Ammon's horn (tissue), 1 donor: ENCODE results near the gene XPO4.
"Not testable (repeated sequence)": the region's sequence is repeated elsewhere in the genome, so short reads cannot be mapped to it uniquely, and the experiment has no call there.

Experiments
- DNase-seq: peaks from one replicate; pipeline ENCODE4 v3.0.0-alpha.2; 2016; ENCODE audit warnings: low spot score

Gene XPO4

DNA sequence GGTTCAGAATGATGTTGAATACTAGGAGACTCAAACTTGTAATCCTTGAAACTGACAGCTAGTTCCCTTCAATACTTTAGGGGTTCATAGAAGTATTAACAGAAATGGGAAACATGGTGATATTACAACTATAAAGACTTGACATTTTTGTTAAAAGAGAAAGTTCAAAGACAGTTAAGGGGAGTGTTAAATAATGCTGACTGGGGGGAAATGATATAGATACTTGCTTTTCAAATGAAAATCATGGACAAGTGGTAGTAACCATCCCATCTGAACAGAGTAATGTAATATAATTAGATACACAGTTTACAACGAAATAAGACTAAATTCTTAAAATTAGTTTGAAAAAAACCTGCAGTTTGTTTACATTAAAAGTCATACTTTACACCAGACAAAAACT is 122.2 kb downstream of the XPO4 start:
- no peak for DNase-seq

DNA sequence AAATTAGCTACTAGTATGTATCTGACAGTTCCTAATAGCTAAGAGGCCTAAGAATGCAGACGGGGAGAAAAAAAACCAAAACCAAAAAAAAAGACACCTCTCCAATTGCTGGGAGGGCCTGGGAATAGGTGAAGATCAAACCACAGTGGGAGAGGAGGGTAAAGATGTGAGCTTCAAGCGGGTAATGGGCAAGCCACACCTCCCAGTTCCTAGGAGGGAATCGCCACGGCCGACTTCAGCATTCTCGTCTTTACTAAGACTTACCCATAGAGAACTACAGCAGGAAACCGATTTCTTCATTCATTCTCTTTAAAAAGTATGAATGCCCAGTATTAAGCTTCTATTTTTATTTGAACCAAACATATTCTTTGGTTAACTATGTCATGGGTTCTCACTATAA is 123.1 kb downstream of the XPO4 start:
- DNase-seq = no peak

DNA sequence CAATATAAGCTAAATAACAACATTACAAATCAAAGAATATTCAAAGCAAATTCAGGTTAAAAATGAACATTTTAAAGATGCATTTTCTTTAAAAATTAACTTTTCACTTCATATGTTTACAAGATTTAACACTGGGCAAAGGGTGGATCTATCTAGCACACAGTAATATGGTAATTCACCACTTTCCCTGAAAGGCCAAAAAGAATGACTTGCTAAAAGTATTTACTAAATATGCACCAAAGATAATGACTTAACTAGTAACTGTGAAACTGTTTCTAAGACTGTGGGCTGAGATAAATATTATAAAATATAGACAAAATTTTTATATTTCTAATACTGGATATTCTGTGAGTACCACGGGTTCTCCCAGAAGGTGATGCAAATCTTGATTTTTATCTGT is 124.2 kb downstream of the XPO4 start:
- no peak for DNase-seq

DNA sequence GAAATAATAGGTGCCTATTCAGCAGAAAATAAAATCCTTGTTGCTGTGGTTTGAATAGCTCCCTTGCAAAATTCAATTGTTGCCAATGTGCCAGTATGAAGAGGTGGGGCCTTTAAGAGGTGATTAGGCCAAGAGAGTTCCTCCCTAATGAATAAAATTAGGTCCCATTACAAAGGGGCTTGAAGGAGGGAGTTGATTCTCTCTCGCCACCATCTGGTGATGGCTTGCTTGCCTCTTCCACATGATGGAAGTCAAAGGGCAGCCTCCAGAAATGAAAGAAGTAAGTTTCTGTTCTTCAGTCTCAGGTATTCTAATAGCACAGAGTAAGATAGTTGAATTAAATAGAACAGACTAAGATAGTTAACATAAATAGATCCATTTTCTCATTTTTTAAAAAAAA is 125.8 kb downstream of the XPO4 start:
- no peak for DNase-seq

DNA sequence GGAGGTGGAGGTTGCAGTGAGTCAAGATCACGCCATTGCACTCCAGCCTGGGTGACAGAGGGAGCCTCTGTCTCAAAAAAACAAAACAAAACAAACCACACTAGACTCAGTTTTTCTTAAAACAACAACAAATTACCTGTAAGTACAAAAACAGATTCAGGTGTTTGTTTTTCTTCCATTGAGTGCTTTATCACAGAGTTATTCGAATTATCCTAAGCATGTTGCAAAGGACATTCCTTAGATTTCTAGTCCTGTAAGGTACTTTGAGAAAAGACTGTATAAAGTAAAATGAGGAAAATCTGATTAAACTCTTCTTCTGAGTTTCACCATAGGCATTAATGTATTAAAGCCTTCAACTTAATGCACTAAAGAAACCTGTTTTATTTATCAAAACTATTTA is 126.6 kb downstream of the XPO4 start:
- no peak for DNase-seq

DNA sequence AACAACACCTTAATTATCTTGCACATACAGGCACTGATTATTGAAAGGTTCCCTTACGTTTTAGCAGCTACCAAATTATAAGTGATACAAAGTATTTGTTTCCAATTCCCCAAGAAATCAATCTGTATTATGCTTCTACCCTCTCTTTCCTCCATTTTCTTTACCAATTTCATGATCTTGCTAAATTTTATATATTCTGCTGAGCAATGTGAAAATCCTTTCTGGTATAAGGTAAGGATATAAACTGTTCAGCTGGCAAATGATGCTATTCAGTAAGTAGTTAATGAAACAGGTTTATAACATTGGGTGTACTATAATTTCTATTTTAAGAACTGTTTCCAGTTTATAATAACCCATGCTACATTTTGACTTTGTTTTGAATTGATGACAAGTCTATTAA is 127.8 kb downstream of the XPO4 start:
- DNase-seq = no peak

DNA sequence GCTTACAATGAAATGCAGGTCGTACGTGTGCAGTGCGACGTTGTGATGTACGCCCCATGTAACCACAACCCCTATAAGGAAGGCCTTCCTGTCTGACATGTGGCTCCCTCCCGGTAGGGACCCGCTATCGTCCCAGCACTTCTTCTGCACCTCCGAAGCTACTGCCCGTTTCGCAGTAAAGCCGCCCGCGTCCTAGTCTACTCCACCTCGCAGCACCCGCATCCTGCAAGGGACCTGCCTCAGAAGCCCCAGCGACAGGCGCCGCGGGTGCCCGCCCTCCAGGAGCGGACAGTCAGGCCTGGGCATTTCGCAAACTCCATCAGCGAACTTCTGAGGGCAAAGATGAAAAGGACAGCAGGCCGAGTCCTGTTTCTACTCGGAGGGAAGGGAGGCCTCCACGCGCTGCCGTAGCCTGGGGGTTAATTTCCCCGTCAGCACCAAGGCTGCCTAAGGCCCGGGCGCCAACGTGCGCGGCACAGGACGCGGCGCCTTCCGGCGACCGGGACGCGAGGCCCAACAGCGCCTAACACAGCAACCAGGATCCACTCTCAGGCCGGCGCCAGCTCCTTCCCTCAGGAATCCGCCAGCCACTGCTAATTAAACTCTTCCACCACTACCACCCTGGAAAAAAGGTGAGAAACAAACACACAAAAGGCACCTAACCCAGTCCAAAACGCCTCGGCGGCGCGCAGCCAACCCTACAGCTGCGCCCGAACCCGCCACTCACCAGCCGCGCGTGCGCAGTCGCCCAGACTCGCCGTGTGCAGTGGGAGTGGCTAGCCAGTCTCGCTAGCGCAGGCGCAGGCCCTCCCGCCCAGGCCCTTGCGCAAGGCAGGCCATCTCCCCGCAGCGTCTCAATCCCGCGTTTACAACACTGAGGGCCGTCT is 129.1 kb downstream of the XPO4 start, which contains the start of gene EEF1AKMT1:
EEF1AKMT1 (minus strand) TSS at position 768 of the 887 bp plus-strand sequence. CDS start 16,363 bp downstream, outside the sequence.
- peak; percentile 93 for DNase-seq

DNA sequence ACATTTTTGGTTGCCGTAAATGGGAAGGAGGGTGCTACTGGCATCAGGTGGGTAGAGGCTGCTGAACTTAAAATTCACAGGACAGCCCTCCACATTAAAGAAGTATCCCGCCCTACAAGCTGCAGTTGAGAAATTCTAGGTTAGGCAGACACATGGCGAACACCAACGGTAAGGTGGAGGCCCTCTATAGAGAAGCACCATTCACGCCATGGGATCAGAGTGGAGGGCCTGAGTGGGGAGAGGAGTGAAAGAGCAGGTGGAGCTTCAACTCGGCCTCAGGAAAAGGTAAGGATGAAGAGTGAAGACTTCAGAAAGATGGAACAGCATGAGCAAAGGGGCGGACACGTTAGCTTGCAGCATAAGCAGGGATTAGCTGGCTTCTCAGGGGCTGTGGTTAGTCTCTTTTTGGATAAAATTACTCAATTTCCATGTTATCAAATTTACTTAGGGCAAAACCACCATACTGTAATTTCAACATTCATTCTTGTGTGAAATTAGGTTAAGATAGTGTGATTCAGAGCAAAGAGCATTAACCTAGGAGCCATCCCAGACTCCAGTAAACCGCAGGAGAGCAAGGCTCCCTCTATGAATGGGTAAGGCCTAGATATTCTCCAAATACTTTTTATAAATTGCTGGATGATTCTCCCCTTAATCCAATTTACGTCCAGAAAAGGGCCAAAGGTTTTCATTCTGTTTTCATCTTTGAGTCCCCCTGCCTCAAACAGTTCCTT is 130.0 kb downstream of the XPO4 start:
- no peak for DNase-seq

DNA sequence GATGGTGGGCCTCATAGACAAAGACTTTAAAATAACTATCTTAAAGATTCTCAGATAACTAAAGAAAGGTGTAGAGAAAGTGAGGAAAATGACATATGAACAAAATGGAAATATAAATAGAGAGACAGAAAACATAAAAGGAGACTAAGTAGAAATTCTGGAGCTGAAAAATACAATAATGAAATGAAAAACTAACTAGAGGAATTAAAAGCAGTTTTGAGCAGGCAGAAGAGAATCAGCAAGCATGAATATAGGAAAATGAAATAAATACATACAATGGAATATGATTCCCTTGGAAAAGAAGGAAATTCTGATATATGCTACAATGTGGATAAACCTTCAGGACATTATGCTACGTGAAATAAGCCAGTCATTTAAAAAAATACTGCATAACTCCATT is 132.7 kb downstream of the XPO4 start:
- no peak for DNase-seq

DNA sequence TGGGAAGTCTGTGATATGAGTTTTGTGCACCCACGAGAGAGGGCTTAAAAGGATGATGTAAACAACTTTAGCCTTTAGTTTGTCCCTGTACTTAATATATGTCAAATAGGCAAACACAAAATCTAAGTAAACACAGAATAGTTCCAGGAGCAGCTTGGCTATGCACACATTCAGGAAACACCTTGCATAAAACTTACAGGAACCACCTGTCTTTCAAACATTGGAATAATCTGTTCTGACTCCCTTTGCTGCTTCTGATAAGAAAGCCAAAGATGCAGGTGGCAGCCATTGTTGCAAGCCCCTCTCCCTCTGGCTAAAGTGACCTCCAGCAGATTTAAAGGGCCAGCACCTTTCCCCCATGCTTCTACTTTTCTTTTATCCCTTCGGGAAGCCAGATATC is 133.5 kb downstream of the XPO4 start:
- no peak for DNase-seq

DNA sequence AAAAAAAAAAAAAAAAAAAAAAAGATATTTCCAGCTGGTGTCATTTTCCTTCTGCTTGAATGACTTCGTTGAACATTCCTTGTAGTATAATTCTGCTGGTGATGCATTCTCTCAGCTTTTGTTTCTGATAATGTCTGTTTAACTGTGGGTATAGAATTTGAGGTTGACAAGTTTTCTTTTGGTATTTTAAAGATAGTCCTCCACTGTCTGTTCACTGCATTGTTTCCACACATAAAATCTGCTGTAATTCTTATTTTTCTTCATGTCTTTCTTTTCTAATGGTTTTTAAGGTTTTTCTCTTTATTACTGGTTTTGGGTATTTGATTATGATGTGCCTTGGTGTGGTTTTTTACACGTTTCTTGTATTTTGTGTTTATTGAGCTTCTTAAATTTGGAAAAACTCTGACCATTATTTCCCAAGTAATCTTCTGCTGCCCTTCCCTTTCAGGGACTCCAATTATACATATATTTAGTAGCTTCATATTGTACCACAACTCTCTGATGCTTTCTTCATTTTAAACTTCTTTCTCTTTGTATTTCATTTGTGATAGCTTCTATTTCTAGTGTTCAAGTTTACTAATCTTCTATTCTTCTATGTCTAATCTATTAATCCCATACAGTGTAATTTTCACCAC is 135.1 kb downstream of the XPO4 start:
- DNase-seq = no peak

DNA sequence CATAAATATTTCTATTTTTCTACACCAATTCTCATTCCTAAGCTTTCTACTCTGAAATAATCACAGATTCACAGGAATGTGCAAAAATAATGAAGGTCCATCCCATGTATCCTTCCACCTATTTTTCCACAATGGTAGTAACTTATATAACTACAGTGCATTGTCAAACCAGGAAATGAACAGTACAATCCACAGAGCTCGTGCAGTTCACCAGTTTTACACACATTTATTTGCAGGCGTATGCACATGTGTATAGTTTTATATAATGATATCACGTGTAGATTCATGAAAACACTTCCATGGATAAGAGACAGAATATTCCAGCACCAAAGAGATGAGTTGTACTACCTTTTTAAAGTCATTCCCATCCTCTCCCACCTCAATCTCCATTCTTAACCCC is 141.7 kb downstream of the XPO4 start:
- DNase-seq = no peak

DNA sequence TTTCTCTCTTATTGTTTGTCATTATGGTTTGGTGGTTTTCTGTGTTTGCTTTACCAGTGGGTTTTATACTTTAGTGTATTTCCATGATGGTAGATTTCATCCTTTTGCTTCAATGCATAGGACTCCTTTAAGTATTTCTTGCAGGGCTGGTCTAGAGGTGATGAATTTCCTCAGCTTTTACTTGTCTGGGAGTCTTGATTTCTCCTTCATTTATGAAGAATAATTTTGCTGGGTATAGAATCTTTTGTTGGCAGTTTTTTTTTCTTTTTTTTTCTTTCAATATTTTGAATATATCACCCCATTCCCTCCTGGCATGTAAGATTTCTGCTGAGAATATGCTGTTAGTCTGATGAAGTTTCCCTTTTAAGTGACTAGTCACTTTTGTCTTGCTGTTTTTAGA is 148.5 kb downstream of the XPO4 start:
- DNase-seq = no peak

DNA sequence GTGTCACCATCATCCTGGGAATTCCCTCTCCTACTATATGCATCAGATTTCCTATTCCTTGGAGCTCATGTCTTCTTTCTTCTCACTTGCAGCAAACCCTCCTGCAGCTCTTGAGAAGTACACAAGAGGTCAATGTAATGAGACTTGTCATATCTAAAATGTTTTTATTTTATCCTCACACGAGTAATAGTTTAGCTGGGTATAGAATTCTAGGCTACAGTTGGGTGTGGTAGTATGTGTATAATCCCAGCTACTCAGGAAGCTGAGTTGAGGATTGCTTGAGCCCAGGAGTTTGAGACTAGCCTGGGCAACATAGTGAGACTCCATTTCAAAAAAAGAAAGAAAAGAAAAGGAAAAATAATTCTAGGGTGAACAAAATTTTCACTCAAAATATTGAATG is 153.2 kb downstream of the XPO4 start:
- no peak for DNase-seq

DNA sequence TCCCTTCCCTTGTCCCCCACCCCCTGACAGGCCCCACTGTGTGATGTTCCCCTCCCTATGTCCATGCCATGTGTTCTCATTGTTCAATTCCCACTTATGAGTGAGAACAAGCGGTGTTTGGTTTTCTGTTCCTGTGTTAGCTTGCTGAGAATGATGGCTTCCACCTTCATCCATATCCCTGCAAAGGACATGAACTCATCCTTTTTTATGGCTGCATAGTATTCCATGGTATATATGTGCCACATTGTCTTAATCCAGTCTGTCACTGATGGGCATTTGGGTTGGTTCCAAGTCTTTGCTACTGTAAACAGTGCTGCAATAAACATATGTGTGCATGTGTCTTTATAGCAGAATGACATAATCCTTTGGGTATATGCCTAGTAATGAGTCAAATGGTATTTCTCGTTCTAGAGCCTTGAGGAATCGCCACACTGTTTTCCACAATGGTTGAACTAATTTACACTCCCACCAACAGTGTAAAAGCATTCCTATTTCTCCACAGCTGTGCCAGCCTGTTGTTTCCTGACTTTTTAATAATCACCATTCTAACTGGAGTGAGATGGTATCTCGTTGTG is 158.6 kb downstream of the XPO4 start:
- DNase-seq = not testable (repeated sequence)

DNA sequence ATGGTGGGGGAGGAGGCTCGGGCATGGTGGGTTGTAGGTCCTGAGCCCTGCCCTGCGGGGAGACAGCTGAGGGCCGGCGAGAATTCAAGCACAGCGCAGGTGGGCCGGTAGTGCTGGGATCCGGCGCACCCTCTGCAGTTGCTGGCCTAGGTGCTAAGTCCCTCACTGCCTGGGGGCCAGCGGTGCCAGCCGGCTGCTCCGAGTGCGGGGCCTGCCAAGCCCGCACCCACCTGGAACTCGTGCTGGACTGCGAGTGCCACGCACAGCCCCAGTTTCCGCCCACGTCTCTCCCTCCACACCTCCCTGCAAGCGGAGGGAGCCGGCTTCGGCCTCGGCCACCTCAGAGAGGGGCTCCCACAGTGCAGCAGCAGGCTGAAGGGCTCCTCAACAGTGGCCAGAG is 162.5 kb downstream of the XPO4 start:
- no peak for DNase-seq

DNA sequence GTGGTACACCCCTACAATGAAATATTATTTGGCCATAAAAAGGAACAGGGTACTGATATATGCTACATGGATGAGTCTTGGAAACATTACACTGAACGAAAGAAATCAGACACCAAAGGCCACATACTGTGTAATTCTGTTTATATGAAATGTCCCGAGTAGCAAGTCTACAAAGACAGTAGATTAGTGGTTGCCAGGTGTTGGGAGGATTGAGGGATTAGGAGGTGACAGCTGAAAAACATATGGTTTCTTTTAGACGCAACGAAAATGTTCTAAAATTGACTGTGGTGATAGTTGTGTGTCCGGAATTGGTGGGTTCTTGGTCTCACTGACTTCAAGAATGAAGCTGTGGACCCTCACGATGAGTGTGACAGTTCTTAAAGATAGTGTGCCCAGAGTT is 163.9 kb downstream of the XPO4 start:
- no peak for DNase-seq

DNA sequence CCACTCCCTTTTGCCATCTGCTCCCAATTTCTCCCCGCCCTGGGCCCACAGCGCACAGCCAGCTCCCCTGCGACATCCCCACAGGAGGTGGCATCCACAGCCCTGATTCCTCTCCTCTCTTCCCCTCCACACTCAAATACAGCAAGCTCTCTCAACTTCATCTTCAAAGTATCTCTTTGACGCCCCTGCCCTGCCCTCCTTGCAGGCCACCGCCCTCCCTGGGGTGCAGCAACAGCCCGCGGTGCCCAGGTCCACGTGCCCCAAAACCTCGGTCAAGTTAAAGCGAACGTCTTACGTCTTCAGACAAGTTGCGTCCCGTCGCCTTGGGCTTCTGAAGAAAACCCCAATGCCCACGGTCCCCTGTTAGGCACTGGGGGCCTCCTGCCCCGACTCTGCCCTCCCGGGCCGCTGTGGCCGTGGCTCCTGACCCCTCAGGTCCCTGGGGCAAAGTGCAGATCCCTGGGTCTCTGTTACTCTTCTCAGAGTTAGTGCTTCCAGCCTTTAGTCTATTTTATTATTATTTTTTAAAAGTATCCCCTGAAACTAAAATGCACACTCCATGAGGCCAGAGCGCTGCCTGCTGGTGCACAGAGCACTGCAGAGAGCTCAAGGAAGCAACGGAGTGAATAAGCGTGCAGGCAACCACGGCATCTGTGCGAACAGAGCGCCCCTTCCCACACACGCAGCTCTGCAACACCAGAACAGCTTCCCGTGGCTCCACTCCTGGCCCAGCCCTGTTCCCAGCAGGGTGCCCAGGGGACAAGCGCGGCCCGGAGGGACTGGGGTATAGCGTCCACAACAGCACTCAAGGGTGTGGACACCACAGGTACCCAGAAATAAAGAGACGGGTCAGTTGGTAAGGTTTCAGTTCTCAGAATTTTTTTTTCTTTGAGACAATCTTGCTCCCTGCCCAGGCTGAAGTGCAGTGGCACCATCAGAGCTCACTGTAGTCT is 172.6 kb downstream of the XPO4 start:
- no peak for DNase-seq

DNA sequence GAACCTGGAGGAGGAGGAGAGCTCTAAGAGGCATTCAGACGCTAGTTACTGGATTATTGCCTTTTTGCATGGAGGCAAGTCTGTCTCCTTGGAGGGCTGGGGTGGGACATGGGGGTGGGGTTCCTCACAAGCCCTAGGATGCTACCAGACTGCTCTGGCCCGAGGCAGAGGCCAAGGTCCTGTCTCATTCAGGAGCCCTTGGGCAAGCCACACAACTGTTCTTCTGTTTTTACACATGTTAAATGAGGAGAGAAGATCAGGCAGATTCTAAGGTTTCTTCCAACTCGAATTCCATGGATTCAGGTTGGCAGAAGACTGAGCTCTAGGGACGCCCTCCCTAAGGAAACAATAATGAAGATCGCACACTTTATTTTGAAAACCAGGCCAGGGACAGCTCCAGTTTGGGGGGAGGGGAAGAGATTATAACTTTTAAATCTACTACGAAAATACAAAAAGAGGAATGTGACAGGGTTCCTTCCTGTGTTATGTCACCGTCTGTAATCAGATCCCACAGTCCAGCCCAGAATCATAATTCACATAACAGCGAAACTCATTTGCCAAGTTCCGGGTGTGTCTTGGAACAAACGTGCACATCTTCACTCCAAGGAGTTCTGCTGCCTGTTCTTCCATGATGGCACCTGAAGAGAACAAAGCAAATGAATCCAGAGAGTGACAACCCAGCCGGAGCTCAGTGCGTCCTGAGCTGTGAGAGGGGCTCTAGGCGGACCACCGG is 173.8 kb downstream of the XPO4 start:
- DNase-seq = no peak

DNA sequence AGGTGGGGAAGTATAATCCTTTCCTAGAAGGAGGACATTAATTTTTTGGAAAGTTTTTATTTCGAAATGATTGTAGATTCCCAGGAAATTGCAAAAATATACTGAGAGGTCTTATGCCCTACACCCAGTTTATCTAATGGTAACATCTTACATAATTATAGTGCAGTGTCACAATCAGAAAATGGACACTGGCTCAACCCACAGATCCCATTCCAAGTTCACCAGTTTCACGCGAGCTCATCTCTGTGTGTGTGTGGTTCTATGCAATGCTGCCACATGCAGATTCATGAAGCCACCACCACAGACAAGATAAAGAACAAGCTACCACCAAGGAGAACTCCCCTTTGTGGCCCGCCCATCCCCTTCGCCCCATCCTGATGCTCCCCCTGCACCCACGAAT is 174.7 kb downstream of the XPO4 start:
- no peak for DNase-seq
